ENCODE data around the gene TESMIN. TPM values are rescaled to one million over a fixed set of nuclear protein-coding genes. Genes with fewer than 3 reads are reported as not detected.
A peak's percentile ranks its signal among the peaks of the same experiment; 100 is the strongest.

Gene TESMIN
- total RNA-seq, 1 experiment from 2014 or later, result 45.2 TPM

- H3K36me3 Mint-ChIP-seq (ENCODE audit: insufficient read depth in 1 of 3, low read depth in 3 of 3), result peaks cover 0 to 7% (median 0%) of the 10 kb centered on the region in 3 experiments; a peak in 1 of 7 replicates
- Histone ChIP-seq H2BK12ac (ENCODE audit: insufficient read length, low read depth, low read length) (no peak overlapping the region), H2BK15ac (ENCODE audit: low read depth, low read length) (no peak overlapping the region), H3K56ac (ENCODE audit: insufficient read length, low read depth, low read length) (no peak overlapping the region), H3K79me2 (ENCODE audit: insufficient read depth, low read length) (no peaks in the 10 kb centered on the region), H3K27me3 (ENCODE audit: insufficient read depth, low read length) (no peaks in the 10 kb centered on the region), H3K9me3 (ENCODE audit: control insufficient read depth, low read depth, low read length) (no peaks in the 10 kb centered on the region), H4K5ac (ENCODE audit: insufficient read length, low read depth, low read length) (no peak overlapping the region), H3K4me1 (ENCODE audit: insufficient read depth, low read length) (peaks cover 3% of the 10 kb centered on the region; the same call in 1 of the 2 replicates), H3T11ph (ENCODE audit: low read length) (no peak overlapping the region), H4K20me1 (ENCODE audit: control insufficient read depth, insufficient read depth, insufficient read length) (no peaks in the 10 kb centered on the region), H3K4me2 (ENCODE audit: insufficient read depth, insufficient read length, low read length) (no peak overlapping the region), H4K91ac (ENCODE audit: insufficient read length, low read depth, low read length) (no peak overlapping the region), H3K4ac (ENCODE audit: low read depth, low read length) (no peak overlapping the region), H3K18ac (ENCODE audit: insufficient read length, low read depth, low read length) (no peak overlapping the region), H3K23ac (ENCODE audit: insufficient read length, low read depth, low read length) (no peak overlapping the region), H3K9ac (ENCODE audit: extremely low read depth, insufficient read length, low read length) (no peak overlapping the region), H2BK20ac (ENCODE audit: low read depth, low read length, poor library complexity, severe bottlenecking) (no peak overlapping the region), H2BK5ac (ENCODE audit: insufficient read length, low read length) (no peak overlapping the region), H3K23me2 (ENCODE audit: insufficient read length, low read depth, low read length, poor library complexity, severe bottlenecking) (no peaks in the 10 kb centered on the region), H4K8ac (replicated peaks; ENCODE audit: insufficient read length, low read depth, low read length) (no peak overlapping the region), H3K14ac (ENCODE audit: insufficient read depth, low read length) (no peak overlapping the region), H3K27ac (ENCODE audit: insufficient read length, low read depth, low read length) (no peak overlapping the region), H2BK120ac (ENCODE audit: low read depth, low read length, poor library complexity, severe bottlenecking) (no peak overlapping the region), H2AFZ (ENCODE audit: low read length) (no peak overlapping the region), H3K79me1 (ENCODE audit: insufficient read depth, low read depth, low read length, poor library complexity, severe bottlenecking) (no peaks in the 10 kb centered on the region), H2AK5ac (ENCODE audit: insufficient read length, low read length) (no peak overlapping the region)
- WGBS (ENCODE audit: extremely low coverage, insufficient read length, low lambda C conversion rate), result no CpG with 5 or more reads among the region's 7 CpGs
- H3K9me3 Mint-ChIP-seq, result no peaks in the 10 kb centered on the region
- H3K27ac Mint-ChIP-seq, result peak overlapping the region in 1 of 3 experiments; percentile 95; a peak in 2 of 7 replicates
- no peak overlapping the region for H3K4me3 Mint-ChIP-seq
- no peak for DNase-seq
- no peaks in the 10 kb centered on the region for H3K27me3 Mint-ChIP-seq (ENCODE audit: low read depth)
- TF ChIP-seq, protein P1, sequence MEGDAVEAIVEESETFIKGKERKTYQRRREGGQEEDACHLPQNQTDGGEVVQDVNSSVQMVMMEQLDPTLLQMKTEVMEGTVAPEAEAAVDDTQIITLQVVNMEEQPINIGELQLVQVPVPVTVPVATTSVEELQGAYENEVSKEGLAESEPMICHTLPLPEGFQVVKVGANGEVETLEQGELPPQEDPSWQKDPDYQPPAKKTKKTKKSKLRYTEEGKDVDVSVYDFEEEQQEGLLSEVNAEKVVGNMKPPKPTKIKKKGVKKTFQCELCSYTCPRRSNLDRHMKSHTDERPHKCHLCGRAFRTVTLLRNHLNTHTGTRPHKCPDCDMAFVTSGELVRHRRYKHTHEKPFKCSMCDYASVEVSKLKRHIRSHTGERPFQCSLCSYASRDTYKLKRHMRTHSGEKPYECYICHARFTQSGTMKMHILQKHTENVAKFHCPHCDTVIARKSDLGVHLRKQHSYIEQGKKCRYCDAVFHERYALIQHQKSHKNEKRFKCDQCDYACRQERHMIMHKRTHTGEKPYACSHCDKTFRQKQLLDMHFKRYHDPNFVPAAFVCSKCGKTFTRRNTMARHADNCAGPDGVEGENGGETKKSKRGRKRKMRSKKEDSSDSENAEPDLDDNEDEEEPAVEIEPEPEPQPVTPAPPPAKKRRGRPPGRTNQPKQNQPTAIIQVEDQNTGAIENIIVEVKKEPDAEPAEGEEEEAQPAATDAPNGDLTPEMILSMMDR (conservative IDR thresholded peaks at IDR 0.05), result no peak
- H3K4me1 Mint-ChIP-seq, result peaks cover 7 to 8% of the 10 kb centered on the region in 2 experiments
Observed at GRCh38 chr11:68778205-68778604, 26.9 kb upstream of the TESMIN start.
